Breast epithelium (tissue), 4 donors: Measurements from ENCODE around the gene CNOT8. TPM values are rescaled to one million over a fixed set of nuclear protein-coding genes. Genes with fewer than 3 reads are reported as not detected.
"Not testable (repeated sequence)": the region's sequence is repeated elsewhere in the genome, so short reads cannot be mapped to it uniquely, and the experiment has no call there.

ENCODE experiments used
- DNase-seq, 2 donors: peaks; one replicate each; pipeline ENCODE4 v3.0.0-alpha.2; 2019; ENCODE audit warnings: low spot score in 2 of 2
- H3K27ac ChIP-seq, 2 donors: fragments of 200-600 bp; sonication (generic) in 1 of 2; one replicate each; pipeline ENCODE4 v1.5.1; 2016 to 2019; ENCODE audit warnings: mild to moderate bottlenecking in 1 of 2
- H3K27me3 ChIP-seq, 2 donors: fragments of 200-600 bp; sonication (generic) in 1 of 2; one replicate each; pipeline versions ENCODE4 v1.5.1 to v1.6.0; 2017 to 2019; ENCODE audit warnings: control low read depth in 1 of 2, mild to moderate bottlenecking in 1 of 2
- H3K36me3 ChIP-seq: fragments of 200-600 bp; one replicate; pipeline ENCODE4 v1.5.1; 2019
- H3K4me1 ChIP-seq, 2 donors: fragments of 200-600 bp; sonication (generic); one replicate each; pipeline ENCODE4 v1.5.1; 2016 to 2019; ENCODE audit warnings: control low read depth in 1 of 2
- H3K4me3 ChIP-seq, 3 donors: fragments of 200-600 bp; sonication (generic); 1 replicate in 2 of 3; 2 replicates in 1 of 3; pipeline ENCODE4 v1.5.1; 2016 to 2019; ENCODE audit warnings: mild to moderate bottlenecking in 3 of 3, moderate library complexity in 2 of 3
- H3K9me3 ChIP-seq, 2 donors: fragments of 200-600 bp; sonication (generic) in 1 of 2; one replicate each; pipeline ENCODE4 v1.5.1; 2016 to 2019; ENCODE audit warnings: control low read depth in 1 of 2
- CTCF ChIP-seq, 3 donors: fragments of 450-650 bp; IDR thresholded peaks; one replicate each; pipeline ENCODE4 v1.5.1; 2016 to 2017; ENCODE audit warnings: antibody characterized with exemption in 3 of 3, mild to moderate bottlenecking in 3 of 3, moderate library complexity in 3 of 3
- POLR2A ChIP-seq: fragments of 450-650 bp; IDR thresholded peaks from one replicate; pipeline ENCODE4 v1.6.1; 2016; ENCODE audit warnings: antibody characterized with exemption, mild to moderate bottlenecking, moderate library complexity
- POLR2AphosphoS5 ChIP-seq, 3 donors: sonication (generic); formaldehyde crosslinking; IDR thresholded peaks; one replicate each; pipeline ENCODE4 v1.6.1; 2017; ENCODE audit warnings: antibody characterized with exemption in 3 of 3
- intact Hi-C: fragments of 100-400 bp; cut with DNase I; formaldehyde crosslinking; loops from one replicate; pipeline ENCODE4 v1.15.1; 2023; ENCODE audit warnings: low total_unique reads
- total RNA-seq, 3 donors: library from RNA; depleted of rRNA; stranded (reverse); fragments of >200 nt; gene quantifications; one replicate each; pipeline ENCODE4 v1.1.0, GENCODE V29; 2016

The CNOT8 gene
- total RNA-seq, 3 donors from 2014 or later, result 78.7 to 180 (median 84.7) TPM

GRCh38 chr5:154899151-154899816, 40.9 kb downstream of the CNOT8 start:
- TF ChIP-seq CTCF (IDR thresholded peaks at IDR 0.05) (no peak), POLR2A (no peak), POLR2AphosphoS5 (IDR thresholded peaks at IDR 0.05) (no peak)
- no peak for DNase-seq

GRCh38 chr5:154900066-154900465, 41.6 kb downstream of the CNOT8 start:
- no peaks in the 10 kb centered on the region for H3K4me1 ChIP-seq

More at GRCh38 chr5:154899151-154899816, 40.9 kb downstream of the CNOT8 start:
- Histone ChIP-seq H3K27me3 (no peaks in the 10 kb centered on the region), H3K4me3 (peak overlapping the region in 1 of 3 donors; percentile 0), H3K4me1 (no peaks in the 10 kb centered on the region), H3K27ac (peak overlapping the region; percentile 65 to 75), H3K36me3 (no peaks in the 10 kb centered on the region), H3K9me3 (no peaks in the 10 kb centered on the region)
- intact Hi-C loops, result no loop called here

GRCh38 chr5:154901276-154901675, 42.8 kb downstream of the CNOT8 start:
- H3K27me3 ChIP-seq, result no peaks in the 10 kb centered on the region
- DNase-seq, result no peak
- no peaks in the 10 kb centered on the region for H3K4me1 ChIP-seq
- intact Hi-C loops, result no loop called here
- TF ChIP-seq POLR2AphosphoS5 (IDR thresholded peaks at IDR 0.05) (no peak), CTCF (IDR thresholded peaks at IDR 0.05) (no peak), POLR2A (no peak)
- no peak overlapping the region for H3K4me3 ChIP-seq
- no peak overlapping the region for H3K27ac ChIP-seq
- H3K9me3 ChIP-seq, result no peaks in the 10 kb centered on the region
- H3K36me3 ChIP-seq, result no peaks in the 10 kb centered on the region

More at GRCh38 chr5:154900066-154900465, 41.6 kb downstream of the CNOT8 start:
- Histone ChIP-seq H3K27me3 (no peaks in the 10 kb centered on the region), H3K27ac (peak overlapping the region; percentile 1 to 52), H3K4me3 (no peak overlapping the region), H3K9me3 (no peaks in the 10 kb centered on the region), H3K36me3 (no peaks in the 10 kb centered on the region)
- intact Hi-C loops, result no loop called here
- no peak for TF ChIP-seq POLR2AphosphoS5 (IDR thresholded peaks at IDR 0.05)
- TF ChIP-seq POLR2A, result no peak
- no peak for TF ChIP-seq CTCF (IDR thresholded peaks at IDR 0.05)
- no peak for DNase-seq

- H3K27me3 ChIP-seq, result no peaks in the 10 kb centered on the region
- H3K27ac ChIP-seq, result no peak overlapping the region
- no peak for DNase-seq
- no peaks in the 10 kb centered on the region for H3K9me3 ChIP-seq
- H3K36me3 ChIP-seq, result no peaks in the 10 kb centered on the region
- H3K4me3 ChIP-seq, result no peak overlapping the region
- intact Hi-C loops, result no loop called here
- H3K4me1 ChIP-seq, result no peaks in the 10 kb centered on the region
- TF ChIP-seq POLR2A (no peak), POLR2AphosphoS5 (IDR thresholded peaks at IDR 0.05) (no peak), CTCF (IDR thresholded peaks at IDR 0.05) (no peak)
Observed at GRCh38 chr5:154901913-154902312, 43.5 kb downstream of the CNOT8 start.

GRCh38 chr5:154905601-154906000, 47.2 kb downstream of the CNOT8 start:
- intact Hi-C loops, H3K9me3 ChIP-seq, H3K4me3 ChIP-seq, H3K36me3 ChIP-seq, DNase-seq, H3K4me1 ChIP-seq, H3K27ac ChIP-seq, H3K27me3 ChIP-seq: not testable (repeated sequence)
